ENCODE results near the gene EP400.

The EP400 gene

GRCh38 chr12:131909752-131910219 lies 40.0 kb upstream of the EP400 start:
- Mint-ChIP-seq H3K36me3 (ENCODE audit: low read depth) (no peaks in the 10 kb centered on the region), H3K27me3 (ENCODE audit: low read depth) (no peaks in the 10 kb centered on the region), H3K4me3 (no peak overlapping the region), H3K9me3 (no peaks in the 10 kb centered on the region), H3K27ac (no peak overlapping the region), H3K4me1 (ENCODE audit: low read depth) (peaks cover 4% of the 10 kb centered on the region)

DNA sequence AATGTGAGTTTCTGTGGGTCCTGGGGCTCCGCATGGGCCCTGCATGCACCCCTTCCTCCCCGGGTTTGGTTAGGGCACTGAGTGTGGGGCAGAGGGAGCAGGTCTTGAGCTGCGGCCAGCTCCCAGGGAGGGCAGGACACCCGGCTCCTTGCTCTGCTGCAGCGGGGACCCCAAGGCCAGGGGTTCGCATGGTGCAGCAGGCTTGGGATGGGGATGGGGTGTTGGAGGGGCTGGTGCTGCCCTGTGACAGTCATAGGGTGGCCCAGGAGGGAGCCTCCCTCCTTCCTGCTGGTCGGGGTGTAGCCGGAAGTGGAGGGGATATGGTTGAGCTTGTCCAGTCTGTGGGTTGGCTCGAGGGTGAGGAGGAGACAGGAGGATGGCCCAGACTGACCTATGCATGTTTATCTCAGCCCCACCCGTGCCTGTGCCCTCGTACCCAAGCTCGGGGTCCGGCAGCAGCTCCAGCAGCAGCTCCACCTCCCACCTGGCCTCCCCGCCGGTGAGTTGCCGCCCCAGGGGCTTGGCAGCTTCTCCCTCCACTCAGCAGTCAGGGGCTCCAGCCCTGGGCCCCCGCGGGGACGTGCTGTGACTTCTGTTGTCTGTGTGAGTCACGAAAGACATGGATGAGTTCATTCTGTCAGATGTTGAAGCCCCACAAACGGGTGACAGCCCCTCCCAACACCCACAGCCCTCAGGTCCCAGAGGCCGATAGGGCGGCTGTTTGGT lies 39.3 kb upstream of the EP400 start:
- Mint-ChIP-seq H3K4me3 (no peak overlapping the region), H3K27ac (no peak overlapping the region), H3K36me3 (ENCODE audit: low read depth) (no peaks in the 10 kb centered on the region), H3K4me1 (ENCODE audit: low read depth) (peaks cover 3% of the 10 kb centered on the region), H3K9me3 (no peaks in the 10 kb centered on the region), H3K27me3 (ENCODE audit: low read depth) (no peaks in the 10 kb centered on the region)

DNA sequence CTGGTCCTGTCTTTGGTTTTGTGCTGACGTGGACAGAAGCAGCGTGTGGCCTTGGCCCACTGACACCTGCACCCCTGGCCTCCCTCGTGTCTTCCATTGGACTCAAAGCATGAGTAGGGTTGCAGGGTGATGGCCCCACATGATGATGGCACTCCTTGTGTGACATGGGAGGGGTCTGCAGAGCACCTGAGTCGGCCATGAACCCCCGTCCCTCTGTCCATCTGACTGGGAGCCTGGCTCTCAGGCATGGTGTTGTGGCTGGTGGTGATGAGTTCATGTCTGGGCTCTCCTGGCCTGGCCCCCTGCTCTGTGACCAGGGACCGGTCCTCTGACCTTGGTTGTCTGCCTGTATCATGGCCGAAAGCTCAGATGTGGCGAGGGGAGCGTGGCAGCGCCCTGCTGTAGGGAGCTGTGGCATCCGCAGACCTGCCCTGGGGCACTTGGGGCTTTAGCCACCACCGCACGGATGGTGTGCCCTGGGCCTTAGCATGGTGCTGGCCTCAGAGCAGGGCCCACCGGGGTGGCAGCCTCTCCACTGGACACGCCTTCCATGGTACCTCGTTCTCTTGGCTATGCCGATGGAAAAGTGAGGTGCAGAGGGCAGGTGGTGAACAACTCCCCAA lies 38.6 kb upstream of the EP400 start:
- no peaks in the 10 kb centered on the region for H3K4me1 Mint-ChIP-seq (ENCODE audit: low read depth)
- H3K9me3 Mint-ChIP-seq: no peaks in the 10 kb centered on the region
- H3K27ac Mint-ChIP-seq: no peak overlapping the region
- H3K36me3 Mint-ChIP-seq (ENCODE audit: low read depth): no peaks in the 10 kb centered on the region
- H3K4me3 Mint-ChIP-seq: no peak overlapping the region
- no peaks in the 10 kb centered on the region for H3K27me3 Mint-ChIP-seq (ENCODE audit: low read depth)

DNA sequence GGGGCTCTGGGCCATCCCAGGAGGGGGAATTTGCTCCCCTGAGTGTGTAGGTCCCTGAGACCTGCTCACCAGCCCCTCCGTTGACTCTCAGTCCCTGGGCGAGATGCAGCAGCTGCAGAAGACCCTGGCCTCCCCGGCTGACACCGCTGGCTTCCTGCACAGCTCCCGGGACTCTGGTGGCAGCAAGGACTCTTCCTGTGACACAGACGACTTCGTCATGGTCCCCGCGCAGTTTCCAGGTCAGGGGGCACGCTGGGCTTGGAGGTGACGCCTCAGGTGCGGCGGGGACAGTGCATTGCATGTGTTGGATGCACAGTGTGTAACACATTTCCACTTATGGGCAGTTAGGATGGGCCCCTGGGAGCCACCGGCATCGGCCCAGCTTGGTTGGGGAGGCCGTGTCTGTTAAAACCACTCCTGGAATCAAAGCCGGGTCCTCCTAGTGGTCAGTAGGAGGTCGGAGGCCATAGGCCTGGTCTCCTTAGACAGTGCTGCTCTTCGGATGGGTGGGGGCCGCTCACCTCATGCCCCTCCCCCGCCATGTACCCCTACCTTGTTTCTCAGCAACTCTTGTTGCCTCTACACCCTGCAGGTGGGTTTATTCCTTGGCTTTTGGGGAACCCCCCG lies 37.8 kb upstream of the EP400 start:
- no peak overlapping the region for H3K27ac Mint-ChIP-seq
- H3K4me1 Mint-ChIP-seq (ENCODE audit: low read depth): no peaks in the 10 kb centered on the region
- H3K27me3 Mint-ChIP-seq (ENCODE audit: low read depth): no peaks in the 10 kb centered on the region
- no peaks in the 10 kb centered on the region for H3K36me3 Mint-ChIP-seq (ENCODE audit: low read depth)
- no peaks in the 10 kb centered on the region for H3K9me3 Mint-ChIP-seq
- H3K4me3 Mint-ChIP-seq: no peak overlapping the region

DNA sequence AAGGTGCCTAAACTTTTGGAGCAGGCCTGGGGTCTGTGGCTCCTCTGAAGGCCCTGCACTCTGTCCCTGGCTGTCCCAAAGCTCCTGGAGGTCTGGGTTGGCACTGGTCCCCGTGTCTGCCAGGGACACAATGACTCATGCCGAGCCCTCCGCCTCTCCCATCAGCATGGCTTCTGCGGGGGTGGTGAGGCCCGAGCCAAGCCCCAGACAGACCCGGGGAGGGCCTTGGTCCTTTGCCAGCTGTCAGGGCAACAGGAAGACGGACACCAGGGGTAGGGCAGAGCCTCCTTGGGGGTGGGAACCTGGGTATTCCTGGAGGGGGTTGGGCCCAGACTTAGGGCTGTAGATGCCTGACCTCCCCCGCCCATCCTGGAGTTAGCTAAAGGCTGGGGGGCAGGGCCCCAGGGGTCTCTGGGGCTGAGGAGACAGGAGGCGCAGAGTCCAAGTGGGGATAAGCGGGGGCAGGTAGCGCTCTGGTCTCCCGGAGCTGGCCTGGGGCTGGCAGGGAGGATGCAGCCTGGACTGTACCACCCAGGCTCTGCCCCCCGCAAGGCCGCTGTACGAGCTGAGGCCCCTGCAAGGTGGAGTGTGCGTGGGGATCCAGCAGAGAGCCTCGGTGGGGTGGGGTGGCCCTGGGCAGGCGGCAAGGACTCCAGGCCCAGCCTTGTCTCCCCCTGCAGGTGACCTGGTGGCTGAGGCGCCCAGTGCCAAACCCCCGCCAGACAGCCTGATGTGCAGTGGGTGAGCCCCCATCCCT lies 37.0 kb upstream of the EP400 start:
- Mint-ChIP-seq H3K4me3 (no peak overlapping the region), H3K27ac (no peak overlapping the region), H3K36me3 (ENCODE audit: low read depth) (no peaks in the 10 kb centered on the region), H3K4me1 (ENCODE audit: low read depth) (no peaks in the 10 kb centered on the region), H3K27me3 (ENCODE audit: low read depth) (no peaks in the 10 kb centered on the region), H3K9me3 (no peaks in the 10 kb centered on the region)

GRCh38 chr12:131913666-131914065 lies 36.1 kb upstream of the EP400 start:
- Mint-ChIP-seq H3K4me1 (ENCODE audit: low read depth) (no peaks in the 10 kb centered on the region), H3K27me3 (ENCODE audit: low read depth) (no peaks in the 10 kb centered on the region), H3K36me3 (ENCODE audit: low read depth) (no peaks in the 10 kb centered on the region), H3K9me3 (no peaks in the 10 kb centered on the region), H3K27ac (no peak overlapping the region), H3K4me3 (no peak overlapping the region)

DNA sequence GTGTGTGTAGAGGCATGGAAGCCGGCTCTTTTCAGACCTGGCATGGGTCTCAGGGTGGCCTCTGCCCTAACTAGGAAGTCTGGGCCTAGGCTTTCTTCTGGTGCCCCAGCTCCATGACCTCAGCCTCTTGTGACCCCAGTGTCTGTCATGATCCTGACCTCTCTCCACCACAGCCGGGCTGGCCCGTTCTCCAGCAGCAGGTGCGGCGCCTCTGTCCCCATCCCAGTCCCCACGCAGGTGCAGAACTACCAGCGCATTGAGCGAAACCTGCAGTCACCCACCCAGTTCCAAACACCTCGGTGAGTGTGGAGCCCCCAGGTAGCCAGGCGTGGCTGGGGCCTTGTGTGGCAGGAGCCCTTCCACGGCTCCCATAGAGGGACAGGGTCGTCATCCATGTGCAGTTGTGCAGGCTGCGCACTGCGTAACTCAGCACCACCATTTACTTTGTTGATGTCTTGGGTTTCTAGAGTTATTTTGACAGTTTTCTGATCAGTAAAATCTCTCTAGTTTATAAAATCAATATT lies 35.5 kb upstream of the EP400 start:
- H3K9me3 Mint-ChIP-seq: no peaks in the 10 kb centered on the region
- H3K27ac Mint-ChIP-seq: no peak overlapping the region
- H3K4me1 Mint-ChIP-seq (ENCODE audit: low read depth): no peaks in the 10 kb centered on the region
- H3K36me3 Mint-ChIP-seq (ENCODE audit: low read depth): no peaks in the 10 kb centered on the region
- H3K27me3 Mint-ChIP-seq (ENCODE audit: low read depth): no peaks in the 10 kb centered on the region
- H3K4me3 Mint-ChIP-seq: no peak overlapping the region

GRCh38 chr12:131915000-131915689 lies 34.6 kb upstream of the EP400 start:
- H3K27ac Mint-ChIP-seq: no peak overlapping the region
- H3K4me3 Mint-ChIP-seq: no peak overlapping the region
- H3K27me3 Mint-ChIP-seq (ENCODE audit: low read depth): no peaks in the 10 kb centered on the region
- no peaks in the 10 kb centered on the region for H3K4me1 Mint-ChIP-seq (ENCODE audit: low read depth)
- H3K9me3 Mint-ChIP-seq: no peaks in the 10 kb centered on the region
- H3K36me3 Mint-ChIP-seq (ENCODE audit: low read depth): no peaks in the 10 kb centered on the region

DNA sequence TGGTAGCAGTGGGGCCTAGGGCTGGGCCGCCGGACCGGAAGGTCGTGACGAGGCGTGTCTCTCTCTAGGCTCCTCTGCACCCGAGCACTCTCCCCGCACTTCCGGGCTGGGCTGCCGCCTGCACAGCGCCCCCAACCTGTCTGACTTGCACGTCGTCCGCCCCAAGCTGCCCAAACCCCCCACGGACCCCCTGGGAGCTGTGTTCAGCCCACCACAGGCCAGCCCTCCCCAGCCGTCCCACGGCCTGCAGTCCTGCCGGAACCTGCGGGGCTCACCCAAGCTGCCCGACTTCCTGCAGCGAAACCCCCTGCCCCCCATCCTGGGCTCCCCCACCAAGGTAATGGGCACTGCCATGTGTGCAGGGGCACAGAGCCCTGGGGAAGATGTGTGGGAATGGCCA lies 33.9 kb upstream of the EP400 start:
- H3K36me3 Mint-ChIP-seq (ENCODE audit: low read depth): no peaks in the 10 kb centered on the region
- H3K4me1 Mint-ChIP-seq (ENCODE audit: low read depth): no peaks in the 10 kb centered on the region
- H3K4me3 Mint-ChIP-seq: no peak overlapping the region
- H3K9me3 Mint-ChIP-seq: no peaks in the 10 kb centered on the region
- H3K27me3 Mint-ChIP-seq (ENCODE audit: low read depth): no peaks in the 10 kb centered on the region
- H3K27ac Mint-ChIP-seq: no peak overlapping the region

DNA sequence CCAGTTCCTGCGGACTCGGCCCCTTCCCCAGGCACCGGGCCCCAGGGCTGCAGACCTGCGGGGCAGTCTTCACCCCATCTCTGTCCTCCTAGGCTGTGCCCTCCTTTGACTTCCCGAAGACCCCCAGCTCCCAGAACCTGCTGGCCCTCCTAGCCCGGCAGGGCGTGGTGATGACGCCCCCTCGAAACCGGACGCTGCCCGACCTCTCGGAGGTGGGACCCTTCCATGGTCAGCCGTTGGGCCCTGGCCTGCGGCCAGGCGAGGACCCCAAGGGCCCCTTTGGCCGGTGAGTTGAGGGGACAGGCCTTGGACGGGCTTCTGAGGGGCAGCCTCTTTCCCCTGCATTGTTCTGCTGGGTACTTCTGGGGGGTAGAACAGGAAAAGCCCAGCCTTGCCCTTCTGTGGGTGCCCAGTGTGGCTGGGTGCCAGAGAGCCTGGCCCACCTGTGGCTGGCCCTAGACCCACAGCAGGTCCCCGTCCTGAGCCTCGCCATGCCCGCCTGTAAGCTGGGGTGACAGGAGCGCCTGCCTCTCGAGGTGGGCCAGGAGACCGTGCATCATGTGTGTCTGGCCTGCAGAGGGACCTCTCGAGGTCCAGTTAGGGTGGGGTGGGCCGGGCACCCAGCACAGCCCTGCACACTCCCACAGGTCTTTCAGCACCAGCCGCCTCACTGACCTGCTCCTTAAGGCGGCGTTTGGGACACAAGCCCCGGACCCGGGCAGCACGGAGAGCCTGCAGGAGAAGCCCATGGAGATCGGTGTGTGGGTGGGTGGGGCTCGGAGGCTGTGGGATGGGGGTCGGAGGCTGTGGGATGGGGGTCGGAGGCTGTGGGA lies 33.2 kb upstream of the EP400 start:
- Mint-ChIP-seq H3K4me3 (no peak overlapping the region), H3K9me3 (no peaks in the 10 kb centered on the region), H3K27me3 (ENCODE audit: low read depth) (no peaks in the 10 kb centered on the region), H3K36me3 (ENCODE audit: low read depth) (no peaks in the 10 kb centered on the region), H3K4me1 (ENCODE audit: low read depth) (no peaks in the 10 kb centered on the region), H3K27ac (no peak overlapping the region)

- no peaks in the 10 kb centered on the region for H3K4me1 Mint-ChIP-seq (ENCODE audit: low read depth)
- no peaks in the 10 kb centered on the region for H3K36me3 Mint-ChIP-seq (ENCODE audit: low read depth)
- H3K4me3 Mint-ChIP-seq: no peak overlapping the region
- H3K9me3 Mint-ChIP-seq: no peaks in the 10 kb centered on the region
- no peak overlapping the region for H3K27ac Mint-ChIP-seq
- H3K27me3 Mint-ChIP-seq (ENCODE audit: low read depth): no peaks in the 10 kb centered on the region
Observed at GRCh38 chr12:131917139-131917710, 32.5 kb upstream of the EP400 start.

- H3K36me3 Mint-ChIP-seq (ENCODE audit: low read depth): no peaks in the 10 kb centered on the region
- no peaks in the 10 kb centered on the region for H3K9me3 Mint-ChIP-seq
- no peaks in the 10 kb centered on the region for H3K4me1 Mint-ChIP-seq (ENCODE audit: low read depth)
- H3K4me3 Mint-ChIP-seq: no peak overlapping the region
- no peak overlapping the region for H3K27ac Mint-ChIP-seq
- no peaks in the 10 kb centered on the region for H3K27me3 Mint-ChIP-seq (ENCODE audit: low read depth)
Observed at GRCh38 chr12:131917711-131918306, 31.9 kb upstream of the EP400 start.

All from T-helper 1 cell treated with Interleukin-12 subunit alpha and Interleukin-12 subunit beta and Interleukin-4 antibody, amounts not matched to agents 30 μg/mL and 1 μg/mL, for 36 hours (primary cell).